OCI-LY1 (cell line): ENCODE measurements around the gene CCL11.

ENCODE experiments used
- H2AFZ ChIP-seq: fragments of 200-600 bp; sonication (generic), shearing (Covaris generic); 2 replicates; pipeline ENCODE4 v1.6.0; 2014; ENCODE audit warnings: antibody characterized with exemption, mild to moderate bottlenecking, low read length
- H3F3A ChIP-seq: fragments of 200-600 bp; sonication (generic), shearing (Covaris generic); 2 replicates; pipeline ENCODE4 v1.6.0; 2014; ENCODE audit warnings: mild to moderate bottlenecking, antibody characterized with exemption, low read length, moderate library complexity; ENCODE audit not compliant: insufficient read depth
- H3K27ac ChIP-seq: fragments of 200-600 bp; sonication (generic); 2 replicates; pipeline ENCODE4 v1.5.1; 2014; ENCODE audit warnings: low read length, mixed run types, mild to moderate bottlenecking, low read depth; ENCODE audit not compliant: poor library complexity, severe bottlenecking
- H3K27me3 ChIP-seq: fragments of 200-600 bp; sonication (generic); 2 replicates; pipeline ENCODE4 v1.6.0; 2014; ENCODE audit warnings: antibody characterized with exemption, mild to moderate bottlenecking, low read length, moderate library complexity; ENCODE audit not compliant: insufficient read depth
- H3K36me3 ChIP-seq: fragments of 200-600 bp; sonication (generic); 2 replicates; pipeline ENCODE4 v1.6.1; 2014; ENCODE audit warnings: mild to moderate bottlenecking, antibody characterized with exemption, low read length, moderate library complexity, mixed read lengths; ENCODE audit not compliant: insufficient read depth
- H3K4me1 ChIP-seq: fragments of 200-600 bp; sonication (generic); 2 replicates; pipeline ENCODE4 v1.5.1; 2014; ENCODE audit warnings: mild to moderate bottlenecking, low read length, moderate library complexity; ENCODE audit not compliant: insufficient read depth, severe bottlenecking
- H3K4me2 ChIP-seq: fragments of 200-600 bp; sonication (generic), shearing (Covaris generic); 2 replicates; pipeline ENCODE4 v1.6.1; 2014; ENCODE audit warnings: low read length
- H3K4me3 ChIP-seq: fragments of 200-600 bp; sonication (generic); 2 replicates; pipeline ENCODE4 v1.5.1; 2014; ENCODE audit warnings: low read length, low read depth, mild to moderate bottlenecking, mixed read lengths; ENCODE audit not compliant: poor library complexity, severe bottlenecking
- H3K79me2 ChIP-seq: fragments of 200-600 bp; shearing (Covaris generic); 2 replicates; pipeline ENCODE4 v1.6.1; 2016; ENCODE audit warnings: mixed run types, low read length, mixed read lengths; ENCODE audit not compliant: insufficient read depth
- H3K9ac ChIP-seq: fragments of 200-600 bp; sonication (generic), shearing (Covaris generic); 2 replicates; pipeline ENCODE4 v1.6.1; 2014; ENCODE audit warnings: mild to moderate bottlenecking, low read length, mixed read lengths
- H3K9me2 ChIP-seq: fragments of 200-600 bp; sonication (generic), shearing (Covaris generic); 2 replicates; pipeline ENCODE4 v1.6.1; 2014; ENCODE audit warnings: low read depth, mild to moderate bottlenecking, low read length, mixed read lengths
- H3K9me3 ChIP-seq: fragments of 200-600 bp; shearing (Covaris generic); 2 replicates; pipeline ENCODE4 v1.6.1; 2014; ENCODE audit warnings: low read length, mixed read lengths
- H4K20me1 ChIP-seq: fragments of 200-600 bp; sonication (generic), shearing (Covaris generic); 2 replicates; pipeline ENCODE4 v1.6.0; 2016; ENCODE audit warnings: mild to moderate bottlenecking, low read length; ENCODE audit not compliant: insufficient read depth
- CTCF ChIP-seq: fragments of 200-600 bp; sonication (generic), shearing (Covaris generic); IDR thresholded peaks from 2 replicates; pipeline ENCODE4 v1.5.1; 2017; ENCODE audit warnings: mild to moderate bottlenecking, antibody characterized with exemption, low read length, moderate library complexity, mixed read lengths
- EZH2 ChIP-seq: fragments of 200-600 bp; sonication (generic), shearing (Covaris generic); IDR thresholded peaks from 2 replicates; pipeline ENCODE4 v1.8.0; 2017; ENCODE audit warnings: borderline replicate concordance, mixed run types, mild to moderate bottlenecking, antibody characterized with exemption, low read length, moderate library complexity, mixed read lengths

Gene CCL11

DNA sequence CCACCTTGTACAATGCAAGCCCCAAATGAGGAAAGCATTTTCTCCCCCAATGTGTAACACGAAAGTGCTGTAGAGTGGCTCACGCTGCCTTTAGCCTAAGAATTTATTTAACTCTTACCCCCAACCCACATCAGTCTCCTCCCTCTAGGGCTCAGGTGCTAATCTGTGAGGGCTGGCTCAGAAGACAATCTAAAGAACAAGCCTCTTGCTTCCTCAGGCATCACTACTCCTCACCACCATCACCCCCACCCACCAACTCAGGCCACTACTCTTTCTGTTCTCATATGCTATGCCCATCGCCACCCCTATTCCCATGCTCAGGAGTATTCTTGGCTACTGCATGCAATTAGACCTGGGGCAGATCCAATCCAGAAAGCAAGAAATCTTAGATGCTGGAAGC, 34.4 kb upstream of the CCL11 start:
- Histone ChIP-seq H3K4me3 (no peak overlapping the region), H3K9me3 (no peaks in the 10 kb centered on the region), H4K20me1 (no peaks in the 10 kb centered on the region), H3K4me1 (no peaks in the 10 kb centered on the region), H3K79me2 (no peaks in the 10 kb centered on the region), H3K9me2 (no peaks in the 10 kb centered on the region), H3K27ac (no peak overlapping the region), H3K9ac (no peak overlapping the region), H3K27me3 (no peaks in the 10 kb centered on the region), H2AFZ (no peak overlapping the region), H3F3A (no peaks in the 10 kb centered on the region), H3K4me2 (no peak overlapping the region), H3K36me3 (no peaks in the 10 kb centered on the region)
- TF ChIP-seq EZH2 (no peak), CTCF (no peak)

DNA sequence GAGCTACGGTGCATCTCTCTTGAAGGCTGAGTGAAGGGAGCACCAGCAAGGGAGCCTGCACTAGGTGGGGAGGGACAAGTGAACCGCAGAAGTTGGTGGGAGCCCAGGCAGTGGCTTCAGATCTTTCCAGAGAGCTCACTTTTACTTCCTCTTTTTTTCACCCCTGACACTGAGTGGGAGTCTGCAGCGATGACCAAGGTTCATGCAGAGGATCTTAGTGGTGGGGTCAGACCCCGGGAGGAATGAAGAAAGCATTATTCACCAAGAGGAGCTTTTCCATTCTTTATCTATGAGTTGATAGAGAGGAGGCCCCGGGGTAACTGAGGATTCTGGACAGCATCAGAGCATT, 33.5 kb upstream of the CCL11 start:
- Histone ChIP-seq H3K9me3 (no peaks in the 10 kb centered on the region), H3K9me2 (no peaks in the 10 kb centered on the region), H2AFZ (no peak overlapping the region), H3K4me3 (no peak overlapping the region), H4K20me1 (no peaks in the 10 kb centered on the region), H3K9ac (no peak overlapping the region), H3K4me2 (no peak overlapping the region), H3K36me3 (no peaks in the 10 kb centered on the region), H3K27me3 (no peaks in the 10 kb centered on the region), H3K27ac (no peak overlapping the region), H3K4me1 (no peaks in the 10 kb centered on the region), H3K79me2 (no peaks in the 10 kb centered on the region), H3F3A (no peaks in the 10 kb centered on the region)
- no peak for TF ChIP-seq CTCF
- no peak for TF ChIP-seq EZH2

DNA sequence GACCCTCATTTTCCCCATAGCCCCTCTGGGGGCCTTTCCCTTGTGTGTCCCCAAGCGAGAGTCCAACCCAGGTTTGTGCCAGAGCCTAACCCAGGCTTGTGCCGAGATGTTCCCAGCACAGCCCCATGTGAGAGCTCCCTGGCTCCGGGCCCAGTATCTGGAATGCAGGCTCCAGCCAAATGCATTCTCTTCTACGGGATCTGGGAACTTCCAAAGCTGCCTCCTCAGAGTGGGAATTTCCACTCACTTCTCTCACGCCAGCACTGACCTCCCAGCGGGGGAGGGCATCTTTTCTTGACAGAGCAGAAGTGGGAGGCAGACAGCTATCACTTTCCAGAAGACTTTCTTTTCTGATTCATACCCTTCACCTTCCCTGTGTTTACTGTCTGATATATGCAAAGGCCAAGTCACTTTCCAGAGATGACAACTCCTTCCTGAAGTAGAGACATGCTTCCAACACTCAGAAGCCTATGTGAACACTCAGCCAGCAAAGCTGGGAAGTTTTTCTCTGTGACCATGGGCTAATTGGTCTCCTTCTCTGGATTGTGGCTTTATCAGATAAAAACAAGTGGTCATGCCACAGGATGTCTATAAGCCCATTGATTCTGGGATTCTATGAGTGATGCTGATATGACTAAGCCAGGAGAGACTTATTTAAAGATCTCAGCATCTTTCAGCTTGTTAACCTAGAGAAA, 33.0 kb upstream of the CCL11 start:
- Histone ChIP-seq H3K27ac (no peak overlapping the region), H3K9me3 (no peaks in the 10 kb centered on the region), H3K4me1 (no peaks in the 10 kb centered on the region), H4K20me1 (no peaks in the 10 kb centered on the region), H2AFZ (no peak overlapping the region), H3K27me3 (no peaks in the 10 kb centered on the region), H3F3A (no peaks in the 10 kb centered on the region), H3K79me2 (no peaks in the 10 kb centered on the region), H3K9ac (no peak overlapping the region), H3K4me2 (no peak overlapping the region), H3K36me3 (no peaks in the 10 kb centered on the region), H3K4me3 (no peak overlapping the region), H3K9me2 (no peaks in the 10 kb centered on the region)
- TF ChIP-seq CTCF = no peak
- TF ChIP-seq EZH2 = no peak
